Endothelial cell (in vitro differentiated cells): ENCODE measurements around the gene CTBP2. TPM values are rescaled to one million over a fixed set of nuclear protein-coding genes. Genes with fewer than 3 reads are reported as not detected.
"Not testable (repeated sequence)": the region's sequence is repeated elsewhere in the genome, so short reads cannot be mapped to it uniquely, and the experiment has no call there.

Source experiments
- DNase-seq: peaks from one replicate; pipeline ENCODE4 v3.0.0; 2021; ENCODE audit warnings: low spot score
- H3K27ac Mint-ChIP-seq: one replicate; pipeline ENCODE4 v1.8.0; 2021; ENCODE audit warnings: mixed read lengths, inconsistent platforms; ENCODE audit not compliant: unreplicated experiment
- H3K27me3 Mint-ChIP-seq: one replicate; pipeline ENCODE4 v1.8.0; 2021; ENCODE audit warnings: mild to moderate bottlenecking, moderate library complexity, mixed read lengths, inconsistent platforms; ENCODE audit not compliant: unreplicated experiment
- H3K36me3 Mint-ChIP-seq: one replicate; pipeline ENCODE4 v1.8.0; 2021; ENCODE audit warnings: mild to moderate bottlenecking, low read depth, mixed read lengths, inconsistent platforms; ENCODE audit not compliant: unreplicated experiment
- H3K4me1 Mint-ChIP-seq: one replicate; pipeline ENCODE4 v1.8.0; 2021; ENCODE audit warnings: mild to moderate bottlenecking, mixed read lengths, inconsistent platforms; ENCODE audit not compliant: unreplicated experiment
- H3K4me3 Mint-ChIP-seq: one replicate; pipeline ENCODE4 v1.8.0; 2021; ENCODE audit warnings: mild to moderate bottlenecking, mixed read lengths, inconsistent platforms; ENCODE audit not compliant: unreplicated experiment
- H3K9me3 Mint-ChIP-seq: one replicate; pipeline ENCODE4 v1.8.0; 2021; ENCODE audit warnings: mixed read lengths, inconsistent platforms; ENCODE audit not compliant: unreplicated experiment
- CTCF ChIP-seq: fragments of 200-600 bp; sonication (generic); IDR thresholded peaks from one replicate; pipeline ENCODE4 v1.5.0; 2021; ENCODE audit warnings: antibody characterized with exemption; ENCODE audit not compliant: unreplicated experiment
- total RNA-seq: library from RNA; stranded (reverse); fragmentation: NEBNext Ultra II Directional; extraction: Animal tissue kit (Norgen Biotek cat#: 25700); gene quantifications from one replicate; pipeline ENCODE4 v1.2.1, GENCODE V29; 2021; ENCODE audit not compliant: unreplicated experiment

The CTBP2 gene
- total RNA-seq, 1 donor from 2014 or later, result 145 TPM

GRCh38 chr10:125151170-125151552 lies 9.2 kb downstream of the CTBP2 start:
- peaks cover 70% of the 10 kb centered on the region for H3K4me1 Mint-ChIP-seq
- H3K27ac Mint-ChIP-seq, result peak overlapping the region; percentile 50
- peaks cover 8% of the 10 kb centered on the region for H3K27me3 Mint-ChIP-seq
- no peak for TF ChIP-seq CTCF
- H3K36me3 Mint-ChIP-seq, result peaks cover 40% of the 10 kb centered on the region
- H3K4me3 Mint-ChIP-seq, result peak overlapping the region; percentile 80
- no peaks in the 10 kb centered on the region for H3K9me3 Mint-ChIP-seq
- DNase-seq, result no peak

GRCh38 chr10:125150376-125151083 lies 9.8 kb downstream of the CTBP2 start:
- peaks cover 40% of the 10 kb centered on the region for H3K36me3 Mint-ChIP-seq
- H3K27me3 Mint-ChIP-seq, DNase-seq, H3K9me3 Mint-ChIP-seq: not testable (repeated sequence)
- peak overlapping the region; percentile 78 for H3K27ac Mint-ChIP-seq
- peak overlapping the region; percentile 82 for H3K4me3 Mint-ChIP-seq
- H3K4me1 Mint-ChIP-seq, result peaks cover 63% of the 10 kb centered on the region

GRCh38 chr10:125149680-125150047 lies 10.7 kb downstream of the CTBP2 start:
- H3K27ac Mint-ChIP-seq, result no peak overlapping the region
- H3K36me3 Mint-ChIP-seq, result peaks cover 43% of the 10 kb centered on the region
- H3K4me1 Mint-ChIP-seq, result peaks cover 58% of the 10 kb centered on the region
- H3K4me3 Mint-ChIP-seq, result peak overlapping the region; percentile 82
- peaks cover 8% of the 10 kb centered on the region for H3K27me3 Mint-ChIP-seq
- no peak for TF ChIP-seq CTCF
- no peak for DNase-seq
- H3K9me3 Mint-ChIP-seq, result no peaks in the 10 kb centered on the region

- no peak for DNase-seq
- Mint-ChIP-seq H3K36me3 (peaks cover 43% of the 10 kb centered on the region), H3K27me3 (peaks cover 8% of the 10 kb centered on the region), H3K4me3 (no peak overlapping the region), H3K9me3 (no peaks in the 10 kb centered on the region), H3K4me1 (peaks cover 54% of the 10 kb centered on the region), H3K27ac (peak overlapping the region; percentile 13)
- no peak for TF ChIP-seq CTCF
Measured at GRCh38 chr10:125149036-125149679, 11.2 kb downstream of the CTBP2 start.

- no peak overlapping the region for H3K4me3 Mint-ChIP-seq
- no peaks in the 10 kb centered on the region for H3K9me3 Mint-ChIP-seq
- H3K27ac Mint-ChIP-seq, result no peak overlapping the region
- DNase-seq, result no peak
- TF ChIP-seq CTCF, result no peak
- peaks cover 8% of the 10 kb centered on the region for H3K27me3 Mint-ChIP-seq
- H3K4me1 Mint-ChIP-seq, result peaks cover 54% of the 10 kb centered on the region
- H3K36me3 Mint-ChIP-seq, result peaks cover 43% of the 10 kb centered on the region
Measured at GRCh38 chr10:125148528-125148927, 11.8 kb downstream of the CTBP2 start.
